Stimulated activated CD8-positive, alpha-beta memory T cell treated with anti-CD3 and anti-CD28 coated beads, Interleukin-12 subunit alpha, Interleukin-12 subunit beta, amount 100 ng/mL, for 24 hours (primary cell): ENCODE data around the gene LIN52.
A peak's percentile ranks its signal among the peaks of the same experiment; 100 is the strongest.

Source experiments
- DNase-seq: peaks from one replicate; pipeline ENCODE4 v3.0.0-alpha.2; 2020; ENCODE audit errors: extremely low read depth

The LIN52 gene

GRCh38 chr14:74084277-74085046, at the start of gene LIN52, which contains the start of gene ALDH6A1:
Gene LIN52, plus strand, starts transcription at chr14:74084956. Its CDS starts 19 bp downstream, at chr14:74084975.
Gene ALDH6A1, minus strand, starts transcription at chr14:74084453. Its CDS starts 59 bp downstream, at chr14:74084394.
- DNase-seq = peak; percentile 98

DNA sequence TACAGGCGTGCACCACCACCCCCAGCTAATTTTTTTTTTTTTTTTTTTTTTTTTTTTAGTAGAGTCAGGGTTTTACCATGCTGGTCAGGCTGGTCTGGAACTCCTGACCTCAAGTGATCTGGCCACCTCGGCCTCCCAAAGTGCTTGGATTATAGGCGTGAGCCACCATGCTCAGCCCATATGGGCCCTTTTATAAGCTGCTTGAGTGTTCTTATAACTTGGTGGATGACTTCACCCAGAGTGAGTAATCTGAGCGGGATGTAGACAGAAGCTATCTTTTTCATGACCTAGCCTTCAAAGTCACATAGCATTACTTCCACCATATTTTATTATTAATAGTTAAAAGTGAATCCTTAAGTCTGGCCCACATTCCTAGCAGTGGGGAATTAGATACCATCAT, 49.2 kb upstream of the LIN52 start:
- DNase-seq = no peak

- no peak for DNase-seq
These were observed 46.5 kb upstream of the LIN52 start for GRCh38 chr14:74038020-74038859.

DNA sequence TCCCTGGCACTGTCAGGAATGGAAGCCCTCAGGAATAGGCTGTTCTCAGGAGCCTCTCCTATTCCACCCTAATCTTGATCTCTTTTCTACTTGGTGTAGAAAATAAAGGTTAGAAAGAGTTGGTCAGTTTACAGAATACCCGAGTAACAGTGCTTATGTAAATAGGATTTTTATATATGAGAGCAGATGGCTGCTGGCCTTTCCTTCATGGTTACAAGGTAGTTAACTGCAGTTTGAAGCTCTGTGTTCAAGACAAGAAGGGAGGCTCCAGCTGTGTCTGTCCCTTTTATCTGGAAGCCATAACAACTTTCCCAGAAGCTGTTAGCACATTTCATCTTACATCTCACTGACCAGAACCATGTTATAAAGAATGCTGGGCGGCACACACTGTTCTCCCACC, 42.5 kb upstream of the LIN52 start:
- no peak for DNase-seq

GRCh38 chr14:74045522-74045921, 39.2 kb upstream of the LIN52 start:
- DNase-seq = no peak

DNA sequence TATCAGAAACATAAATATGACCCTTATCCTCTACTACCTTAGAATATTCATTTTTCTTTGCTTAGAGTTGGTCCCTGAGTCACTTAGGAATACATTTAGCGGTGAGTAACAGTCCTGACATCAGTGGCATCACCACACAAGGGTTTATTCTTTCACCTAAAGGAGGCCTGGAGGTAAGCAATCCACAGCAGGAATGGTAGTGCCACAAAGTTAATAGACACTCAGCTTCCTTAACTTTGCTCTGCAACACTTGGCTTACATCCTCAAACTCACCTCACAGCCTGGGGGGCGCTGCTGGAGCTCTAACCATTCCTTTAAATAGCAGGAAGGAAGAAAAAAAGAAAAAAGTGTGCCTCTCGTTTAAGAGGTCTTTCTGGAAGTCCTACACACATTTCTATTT, 36.5 kb upstream of the LIN52 start:
- DNase-seq = no peak

- no peak for DNase-seq
These were observed 34.8 kb upstream of the LIN52 start for GRCh38 chr14:74049876-74050495.

DNA sequence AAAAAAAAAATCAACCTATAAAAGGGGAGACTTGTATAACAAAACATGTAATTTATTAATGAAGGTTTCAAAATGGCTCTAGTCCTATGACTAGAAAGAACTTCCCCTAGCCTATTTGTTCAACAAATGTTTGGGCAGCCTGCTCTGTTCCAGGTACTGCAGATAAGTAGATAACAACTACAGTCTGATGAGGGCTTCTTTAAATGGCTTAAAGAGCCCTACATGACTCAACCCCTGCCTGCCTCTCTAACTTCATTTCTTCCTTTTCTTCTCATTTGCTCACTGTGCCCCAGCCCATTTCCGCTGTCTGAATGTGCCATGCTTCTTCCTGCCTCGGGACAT, 22.0 kb upstream of the LIN52 start:
- no peak for DNase-seq

- DNase-seq = no peak
These were observed 20.3 kb upstream of the LIN52 start for GRCh38 chr14:74064426-74064825.

DNA sequence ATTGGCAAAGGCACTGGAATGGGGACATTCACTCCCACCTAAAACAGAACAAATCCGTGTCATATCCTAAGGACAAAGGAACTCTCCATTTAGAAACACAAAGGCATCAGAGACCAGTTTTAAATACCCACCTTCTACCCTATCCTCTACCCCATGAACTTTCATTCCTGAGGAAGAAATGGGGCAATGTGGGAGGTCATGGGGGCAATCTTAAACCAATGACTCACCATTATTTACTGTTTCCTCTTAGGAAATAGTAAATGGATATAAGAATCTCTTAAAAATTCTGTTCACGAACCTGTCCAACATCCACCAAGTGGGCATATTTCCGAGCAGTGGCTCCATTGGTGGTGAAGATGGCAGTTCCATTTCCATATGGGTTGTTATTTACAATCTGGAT, 19.9 kb upstream of the LIN52 start:
- no peak for DNase-seq

- no peak for DNase-seq
These were observed 18.8 kb upstream of the LIN52 start for GRCh38 chr14:74065746-74066575.

DNA sequence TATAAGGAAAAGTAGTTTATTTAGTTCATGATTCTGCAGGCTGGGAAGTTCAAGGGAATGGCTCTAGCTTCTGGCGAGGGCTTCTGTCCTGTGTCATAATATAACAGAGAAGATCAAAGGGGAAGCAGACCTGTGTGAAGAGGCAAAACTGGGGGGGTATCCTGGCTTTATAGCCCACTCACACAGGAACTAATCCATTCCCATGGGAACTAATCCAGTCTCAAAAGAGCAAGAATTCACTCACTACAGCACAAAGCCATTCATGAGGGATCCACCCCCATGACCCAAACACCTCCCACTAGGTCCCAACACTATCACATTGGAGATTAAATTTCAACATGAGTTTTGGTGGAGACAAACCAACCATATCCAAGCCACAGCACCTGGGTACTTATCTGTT, 7.4 kb upstream of the LIN52 start:
- DNase-seq = no peak

- DNase-seq = no peak
These were observed 3.8 kb upstream of the LIN52 start for GRCh38 chr14:74080820-74081460.

GRCh38 chr14:74081491-74081890, 3.3 kb upstream of the LIN52 start:
- no peak for DNase-seq

GRCh38 chr14:74083161-74083560, 1.6 kb upstream of the LIN52 start:
- no peak for DNase-seq

DNA sequence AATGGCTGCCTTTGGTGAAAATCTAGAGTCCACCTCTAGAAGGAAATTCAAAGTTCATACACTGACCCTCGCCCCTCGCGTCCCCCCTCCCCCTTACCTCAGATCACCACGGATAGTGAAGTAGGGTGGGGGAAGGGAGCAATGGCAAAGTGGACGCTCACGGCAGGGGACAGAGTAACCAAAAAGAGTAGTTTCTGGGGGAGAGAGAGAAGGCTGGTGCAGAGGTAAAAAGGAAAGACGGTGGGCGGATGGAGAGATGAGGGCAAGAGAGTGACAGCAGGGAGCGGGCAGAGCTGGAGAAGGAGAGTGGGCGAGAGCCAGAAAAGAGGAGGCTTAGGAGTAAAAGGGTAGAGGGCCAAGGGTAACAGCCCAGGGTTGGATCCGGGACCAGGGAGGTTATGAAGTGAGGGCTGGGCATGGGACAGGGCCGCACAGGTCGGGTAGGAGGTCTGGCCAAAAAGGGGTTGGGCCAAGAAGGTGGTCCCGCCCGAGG, 926 bp upstream of the LIN52 start:
- DNase-seq = no peak

GRCh38 chr14:74085047-74085637, 386 bp downstream of the LIN52 start:
- no peak for DNase-seq

DNA sequence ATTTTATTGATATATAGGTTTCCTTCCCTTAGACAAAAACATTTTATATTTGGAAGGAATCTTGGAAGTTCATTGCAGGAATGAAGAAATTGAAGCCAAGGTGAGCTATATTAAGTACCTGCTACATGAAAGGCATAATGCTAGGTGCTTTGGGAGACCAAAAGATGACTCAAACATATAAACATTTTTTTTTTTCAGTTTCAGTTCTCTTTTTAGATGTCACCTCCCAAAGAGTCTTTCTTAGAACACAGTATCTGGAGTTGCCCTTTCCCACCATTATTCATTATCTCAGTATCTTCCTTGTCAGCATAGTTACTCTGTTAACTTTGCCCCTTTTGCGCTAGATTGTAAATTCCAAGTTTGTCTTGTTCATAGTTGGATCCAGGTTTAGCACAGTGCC, 1.1 kb downstream of the LIN52 start:
- DNase-seq = no peak

- DNase-seq = no peak
These were observed 4.7 kb downstream of the LIN52 start for GRCh38 chr14:74089251-74090020.

- no peak for DNase-seq
These were observed 20.6 kb downstream of the LIN52 start for GRCh38 chr14:74105381-74105780.
